ENCODE results near the gene SHANK3. TPM values are rescaled to one million over a fixed set of nuclear protein-coding genes. Genes with fewer than 3 reads are reported as not detected.

Gene SHANK3
- total and polyA plus RNA-seq, 2 experiments from 2014 or later, result 0.52 to 4.9 TPM

GRCh38 chr22:50696799-50697561 lies 24.4 kb downstream of the SHANK3 start:
- Mint-ChIP-seq H3K27ac (no peak overlapping the region), H3K4me1 (peaks cover 8% of the 10 kb centered on the region; the same call in 2 of the 3 replicates), H3K4me3 (peak overlapping the region; percentile 72), H3K27me3 (ENCODE audit: insufficient read depth, low read depth, poor library complexity) (peaks cover 33% of the 10 kb centered on the region), H3K36me3 (ENCODE audit: low read depth) (no peaks in the 10 kb centered on the region; the same call in 2 of the 3 replicates), H3K9me3 (no peaks in the 10 kb centered on the region; the same call in 2 of the 3 replicates)
- H3K36me3 ChIP-seq (ENCODE audit: insufficient read depth), result no peaks in the 10 kb centered on the region
- peak overlapping the region; percentile 74 for H3K4me2 ChIP-seq
- no peak for TF ChIP-seq CREB1 (CRISPR knock-in tag; IDR thresholded peaks at IDR 0.05; ENCODE audit: low read depth)
- TF ChIP-seq, protein P1, sequence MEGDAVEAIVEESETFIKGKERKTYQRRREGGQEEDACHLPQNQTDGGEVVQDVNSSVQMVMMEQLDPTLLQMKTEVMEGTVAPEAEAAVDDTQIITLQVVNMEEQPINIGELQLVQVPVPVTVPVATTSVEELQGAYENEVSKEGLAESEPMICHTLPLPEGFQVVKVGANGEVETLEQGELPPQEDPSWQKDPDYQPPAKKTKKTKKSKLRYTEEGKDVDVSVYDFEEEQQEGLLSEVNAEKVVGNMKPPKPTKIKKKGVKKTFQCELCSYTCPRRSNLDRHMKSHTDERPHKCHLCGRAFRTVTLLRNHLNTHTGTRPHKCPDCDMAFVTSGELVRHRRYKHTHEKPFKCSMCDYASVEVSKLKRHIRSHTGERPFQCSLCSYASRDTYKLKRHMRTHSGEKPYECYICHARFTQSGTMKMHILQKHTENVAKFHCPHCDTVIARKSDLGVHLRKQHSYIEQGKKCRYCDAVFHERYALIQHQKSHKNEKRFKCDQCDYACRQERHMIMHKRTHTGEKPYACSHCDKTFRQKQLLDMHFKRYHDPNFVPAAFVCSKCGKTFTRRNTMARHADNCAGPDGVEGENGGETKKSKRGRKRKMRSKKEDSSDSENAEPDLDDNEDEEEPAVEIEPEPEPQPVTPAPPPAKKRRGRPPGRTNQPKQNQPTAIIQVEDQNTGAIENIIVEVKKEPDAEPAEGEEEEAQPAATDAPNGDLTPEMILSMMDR (conservative IDR thresholded peaks at IDR 0.05; ENCODE audit: low read depth in 2 of 2), result peak; percentile 77 to 79
- TF ChIP-seq, protein P2, sequence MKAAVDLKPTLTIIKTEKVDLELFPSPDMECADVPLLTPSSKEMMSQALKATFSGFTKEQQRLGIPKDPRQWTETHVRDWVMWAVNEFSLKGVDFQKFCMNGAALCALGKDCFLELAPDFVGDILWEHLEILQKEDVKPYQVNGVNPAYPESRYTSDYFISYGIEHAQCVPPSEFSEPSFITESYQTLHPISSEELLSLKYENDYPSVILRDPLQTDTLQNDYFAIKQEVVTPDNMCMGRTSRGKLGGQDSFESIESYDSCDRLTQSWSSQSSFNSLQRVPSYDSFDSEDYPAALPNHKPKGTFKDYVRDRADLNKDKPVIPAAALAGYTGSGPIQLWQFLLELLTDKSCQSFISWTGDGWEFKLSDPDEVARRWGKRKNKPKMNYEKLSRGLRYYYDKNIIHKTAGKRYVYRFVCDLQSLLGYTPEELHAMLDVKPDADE (IDR thresholded peaks at IDR 0.05), result no peak
- H3K27ac ChIP-seq (ENCODE audit: low read depth), result no peak overlapping the region
- H3K27me3 ChIP-seq (ENCODE audit: insufficient read depth), result peaks cover 19% of the 10 kb centered on the region
- peak; percentile 74 for DNase-seq (ENCODE audit: low spot score)
- H3F3A ChIP-seq (replicated peaks; ENCODE audit: low read depth), result peaks cover 5% of the 10 kb centered on the region; the same call in 1 of the 2 replicates
- peak; percentile 79 for ATAC-seq
- no peaks in the 10 kb centered on the region for H3K4me1 ChIP-seq (ENCODE audit: insufficient read depth)
- H3K79me2 ChIP-seq (replicated peaks; ENCODE audit: insufficient read depth), result no peaks in the 10 kb centered on the region
- peak overlapping the region; percentile 72; the same call in 1 of the 2 replicates for H2AFZ ChIP-seq
- no peaks in the 10 kb centered on the region for H3K9me2 ChIP-seq (ENCODE audit: insufficient read depth)
- H4K20me1 ChIP-seq (replicated peaks; ENCODE audit: insufficient read depth), result no peaks in the 10 kb centered on the region
- H3K4me3 ChIP-seq, result peak overlapping the region; percentile 53

DNA sequence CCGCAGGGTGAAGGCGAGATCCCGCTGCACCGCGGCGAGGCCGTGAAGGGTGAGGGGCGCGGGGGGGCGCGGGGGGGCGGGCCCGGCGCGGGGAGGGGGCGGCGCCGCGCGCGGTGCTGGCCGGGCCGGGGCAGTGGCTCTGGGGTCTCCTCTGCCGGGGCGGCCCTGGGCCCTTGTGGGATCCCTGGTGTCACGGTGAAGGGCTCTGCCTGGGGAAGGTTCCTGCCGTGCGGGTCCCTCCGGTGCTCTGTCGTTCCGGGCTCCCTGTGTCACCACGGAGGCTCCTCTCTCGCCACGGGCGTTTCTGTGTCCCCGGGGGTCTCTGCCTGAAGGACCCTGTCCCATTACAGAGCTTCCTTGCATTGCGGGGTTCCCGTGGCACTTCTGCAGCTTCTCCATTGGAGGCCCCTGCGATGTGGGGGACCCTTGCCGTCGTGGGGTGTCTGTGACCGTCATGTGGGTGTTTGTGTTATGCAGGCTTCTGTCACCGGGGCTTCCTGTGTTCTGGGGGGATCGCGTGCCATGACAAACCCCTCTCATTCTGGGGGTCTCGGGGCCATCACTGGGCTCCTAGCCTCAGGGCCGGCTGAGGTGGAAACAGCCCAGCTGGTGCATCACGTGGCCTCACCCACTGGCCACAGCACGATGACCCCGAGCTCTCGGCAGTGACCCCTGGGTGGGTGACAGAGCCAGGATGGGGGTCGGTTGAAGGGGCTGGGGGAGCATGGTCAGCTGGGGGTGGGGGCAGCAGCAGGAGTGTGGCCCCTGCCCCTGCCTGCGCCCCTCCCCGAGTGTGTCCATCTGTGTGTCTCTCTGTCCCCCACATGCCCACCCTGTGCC lies 25.3 kb downstream of the SHANK3 start:
- TF ChIP-seq EZH2 (IDR thresholded peaks at IDR 0.05; ENCODE audit: low read depth, unreplicated experiment) (peak; percentile 42), CREB1 (CRISPR knock-in tag; IDR thresholded peaks at IDR 0.05; ENCODE audit: low read depth) (no peak)
- no peaks in the 10 kb centered on the region for H3K36me3 ChIP-seq (ENCODE audit: insufficient read depth)
- Mint-ChIP-seq H3K4me3 (peak overlapping the region; percentile 70), H3K9me3 (no peaks in the 10 kb centered on the region; the same call in 2 of the 3 replicates), H3K36me3 (ENCODE audit: low read depth) (no peaks in the 10 kb centered on the region; the same call in 2 of the 3 replicates), H3K4me1 (peaks cover 8% of the 10 kb centered on the region; the same call in 2 of the 3 replicates), H3K27me3 (ENCODE audit: insufficient read depth, low read depth, poor library complexity) (peaks cover 34% of the 10 kb centered on the region), H3K27ac (no peak overlapping the region)
- ATAC-seq (no peak), DNase-seq (ENCODE audit: low spot score) (no peak)
- no peaks in the 10 kb centered on the region for H3K79me2 ChIP-seq (replicated peaks; ENCODE audit: insufficient read depth)
- H3K9me2 ChIP-seq (ENCODE audit: insufficient read depth), result no peaks in the 10 kb centered on the region
- H3K4me3 ChIP-seq, result peak overlapping the region; percentile 47; the same call in 1 of the 2 replicates
- H2AFZ ChIP-seq, result no peak overlapping the region
- H3K4me1 ChIP-seq (ENCODE audit: insufficient read depth), result no peaks in the 10 kb centered on the region
- H3F3A ChIP-seq (replicated peaks; ENCODE audit: low read depth), result peaks cover 5% of the 10 kb centered on the region; the same call in 1 of the 2 replicates
- H3K4me2 ChIP-seq, result peak overlapping the region; percentile 74; the same call in 1 of the 2 replicates
- no peaks in the 10 kb centered on the region for H4K20me1 ChIP-seq (replicated peaks; ENCODE audit: insufficient read depth)
- H3K27ac ChIP-seq (ENCODE audit: low read depth), result no peak overlapping the region
- peaks cover 19% of the 10 kb centered on the region for H3K27me3 ChIP-seq (ENCODE audit: insufficient read depth)
